Neural progenitor cell (in vitro differentiated cells): Measurements from ENCODE around the gene AFF2. TPM values are rescaled to one million over a fixed set of nuclear protein-coding genes. Genes with fewer than 3 reads are reported as not detected.

ENCODE experiments used
- DNase-seq: peaks from one replicate; pipeline ENCODE4 v3.0.0-alpha.2; 2016; ENCODE audit warnings: low spot score
- H2AFZ ChIP-seq: fragments of 200-600 bp; sonication (generic); replicated peaks from 2 replicates; pipeline ENCODE4 v1.6.1; 2016; ENCODE audit warnings: antibody characterized with exemption
- H3F3A ChIP-seq: fragments of 200-600 bp; sonication (generic); 2 replicates; pipeline ENCODE4 v1.6.1; 2016; ENCODE audit warnings: antibody characterized with exemption, low read depth
- H3K27ac ChIP-seq: fragments of 200-600 bp; sonication (generic); 2 replicates; pipeline ENCODE4 v1.5.1; 2016; ENCODE audit warnings: mild to moderate bottlenecking
- H3K27me3 ChIP-seq: fragments of 200-600 bp; sonication (generic); 2 replicates; pipeline ENCODE4 v1.6.1; 2016; ENCODE audit warnings: mild to moderate bottlenecking, moderate library complexity
- H3K36me3 ChIP-seq: fragments of 200-600 bp; sonication (generic); 2 replicates; pipeline ENCODE4 v1.5.1; 2016
- H3K4me1 ChIP-seq: fragments of 200-600 bp; sonication (generic); 2 replicates; pipeline ENCODE4 v1.6.1; 2016; ENCODE audit warnings: mixed run types
- H3K4me2 ChIP-seq: fragments of 200-600 bp; sonication (generic); 2 replicates; pipeline ENCODE4 v1.6.1; 2016
- H3K4me3 ChIP-seq: fragments of 200-600 bp; sonication (generic); 2 replicates; pipeline ENCODE4 v1.5.1; 2016
- H3K79me2 ChIP-seq: fragments of 200-600 bp; sonication (generic); 2 replicates; pipeline ENCODE4 v1.6.1; 2016; ENCODE audit warnings: low read depth
- H3K9ac ChIP-seq: fragments of 200-600 bp; sonication (generic); 2 replicates; pipeline ENCODE4 v1.6.1; 2016
- H3K9me3 ChIP-seq: fragments of 200-600 bp; sonication (generic); 2 replicates; pipeline ENCODE4 v1.5.1; 2016; ENCODE audit warnings: low read depth
- H4K20me1 ChIP-seq: fragments of 200-600 bp; sonication (generic); 2 replicates; pipeline ENCODE4 v1.6.1; 2016; ENCODE audit warnings: low read depth
- H3K27ac Mint-ChIP-seq: 3 replicates; pipeline ENCODE4 v1.8.0; 2021; ENCODE audit warnings: mixed read lengths
- H3K27me3 Mint-ChIP-seq: 2 replicates; pipeline ENCODE4 v1.8.0; 2022; ENCODE audit warnings: low read depth, mild to moderate bottlenecking, inconsistent platforms, moderate library complexity, mixed read lengths; ENCODE audit not compliant: insufficient read depth
- H3K36me3 Mint-ChIP-seq: 3 replicates; pipeline ENCODE4 v1.8.0; 2021; ENCODE audit warnings: mixed read lengths
- H3K4me1 Mint-ChIP-seq: 3 replicates; pipeline ENCODE4 v1.8.0; 2021; ENCODE audit warnings: mixed read lengths
- H3K4me3 Mint-ChIP-seq: 3 replicates; pipeline ENCODE4 v1.8.0; 2021; ENCODE audit warnings: mild to moderate bottlenecking, moderate library complexity, mixed read lengths
- H3K9me3 Mint-ChIP-seq: 3 replicates; pipeline ENCODE4 v1.8.0; 2020; ENCODE audit warnings: mixed read lengths
- CTCF ChIP-seq: fragments of 200-600 bp; sonication (generic); IDR thresholded peaks from 2 replicates; pipeline ENCODE4 v1.5.1; 2017; ENCODE audit warnings: antibody characterized with exemption, mild to moderate bottlenecking
- EZH2 ChIP-seq: fragments of 200-600 bp; sonication (generic); IDR thresholded peaks from 2 replicates; pipeline ENCODE4 v1.6.1; 2017; ENCODE audit warnings: antibody characterized with exemption, mild to moderate bottlenecking, moderate library complexity
- EZH2phosphoT487 ChIP-seq: fragments of 200-600 bp; sonication (generic); IDR thresholded peaks from 2 replicates; pipeline ENCODE4 v1.6.1; 2017; ENCODE audit warnings: antibody characterized with exemption
- total RNA-seq: library from RNA; depleted of rRNA; stranded (reverse); fragments of >200 nt; gene quantifications from 2 replicates; pipeline ENCODE4 v1.2.3, GENCODE V29; 2015; ENCODE audit warnings: low replicate concordance

The AFF2 gene
- total RNA-seq, 1 donor from 2014 or later: 13.5 TPM

DNA sequence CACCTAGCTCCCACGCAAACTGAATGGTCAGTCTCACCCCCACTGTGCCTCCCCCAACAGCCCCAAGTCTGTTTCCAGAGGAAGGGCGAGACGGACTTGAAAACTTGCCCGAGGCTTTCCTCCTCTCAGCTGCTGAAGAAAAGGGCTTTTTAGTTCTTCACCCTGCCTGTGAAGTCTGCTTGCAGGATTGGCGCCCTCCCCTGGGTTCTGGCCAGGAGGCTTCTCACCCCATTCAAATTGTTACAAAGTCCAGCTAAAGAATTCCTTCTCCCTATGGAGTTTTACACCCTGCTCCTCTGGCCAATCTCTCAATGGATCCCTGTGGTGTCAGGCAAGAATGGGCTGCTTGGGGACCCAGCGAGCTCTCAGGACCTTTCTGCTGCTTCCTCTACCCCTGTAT is 241.0 kb downstream of the AFF2 start:
- H3K79me2 ChIP-seq: no peaks in the 10 kb centered on the region
- no peaks in the 10 kb centered on the region for H3K36me3 Mint-ChIP-seq
- peaks cover 5% of the 10 kb centered on the region for H3F3A ChIP-seq
- no peaks in the 10 kb centered on the region for H3K27me3 Mint-ChIP-seq
- H3K4me3 ChIP-seq: no peak overlapping the region
- peak; percentile 2 for DNase-seq
- no peak overlapping the region for H3K9ac ChIP-seq
- no peak overlapping the region for H3K27ac Mint-ChIP-seq
- no peak for TF ChIP-seq EZH2phosphoT487
- no peak overlapping the region for H3K4me3 Mint-ChIP-seq
- H3K9me3 ChIP-seq: peaks cover 9% of the 10 kb centered on the region
- no peak overlapping the region for H2AFZ ChIP-seq
- H3K4me2 ChIP-seq: no peak overlapping the region
- H3K27ac ChIP-seq: no peak overlapping the region
- no peaks in the 10 kb centered on the region for H3K36me3 ChIP-seq
- peaks cover 15% of the 10 kb centered on the region for H3K9me3 Mint-ChIP-seq
- H3K4me1 Mint-ChIP-seq: no peaks in the 10 kb centered on the region
- no peaks in the 10 kb centered on the region for H3K27me3 ChIP-seq
- no peaks in the 10 kb centered on the region for H4K20me1 ChIP-seq
- peaks cover 6% of the 10 kb centered on the region for H3K4me1 ChIP-seq

DNA sequence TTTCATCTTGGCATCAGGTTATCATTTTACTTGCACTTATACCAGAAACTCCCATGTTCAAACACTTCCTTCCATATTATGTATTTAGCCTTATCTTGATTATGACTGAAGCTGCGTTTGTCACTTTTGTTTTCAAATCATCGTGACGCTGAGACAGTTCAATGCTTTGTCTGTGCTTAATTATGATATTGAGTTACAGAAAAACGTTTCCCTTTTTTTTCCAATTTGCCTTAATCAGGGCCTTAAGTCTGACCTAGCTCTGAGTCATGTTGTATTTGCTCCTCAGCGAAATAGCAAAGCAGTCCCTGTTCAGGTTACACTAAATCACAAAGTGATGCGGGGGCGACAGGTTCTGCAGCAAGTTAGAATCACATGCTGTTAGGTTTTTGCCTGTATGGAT is 254.7 kb downstream of the AFF2 start:
- Histone ChIP-seq H4K20me1 (no peaks in the 10 kb centered on the region), H3K9ac (no peak overlapping the region), H3K27me3 (no peaks in the 10 kb centered on the region), H3F3A (peaks cover 2% of the 10 kb centered on the region), H3K27ac (no peak overlapping the region), H3K4me2 (no peak overlapping the region), H3K36me3 (no peaks in the 10 kb centered on the region), H3K4me3 (no peak overlapping the region), H3K9me3 (peaks cover 4% of the 10 kb centered on the region), H3K79me2 (no peaks in the 10 kb centered on the region), H2AFZ (no peak overlapping the region), H3K4me1 (peaks cover 4% of the 10 kb centered on the region)
- Mint-ChIP-seq H3K4me1 (no peaks in the 10 kb centered on the region), H3K36me3 (no peaks in the 10 kb centered on the region), H3K27ac (no peak overlapping the region), H3K4me3 (no peak overlapping the region), H3K9me3 (no peaks in the 10 kb centered on the region), H3K27me3 (no peaks in the 10 kb centered on the region)
- DNase-seq: no peak
- TF ChIP-seq EZH2 (no peak), EZH2phosphoT487 (no peak), CTCF (no peak)

- Histone ChIP-seq H3K9me3 (peaks cover 4% of the 10 kb centered on the region), H3K36me3 (no peaks in the 10 kb centered on the region), H3K79me2 (no peaks in the 10 kb centered on the region), H3K4me1 (peaks cover 3% of the 10 kb centered on the region), H4K20me1 (no peaks in the 10 kb centered on the region), H3K27ac (no peak overlapping the region), H2AFZ (no peak overlapping the region), H3K4me3 (no peak overlapping the region), H3K9ac (no peak overlapping the region), H3K4me2 (no peak overlapping the region), H3K27me3 (no peaks in the 10 kb centered on the region), H3F3A (no peaks in the 10 kb centered on the region)
- no peak for DNase-seq
- Mint-ChIP-seq H3K36me3 (no peaks in the 10 kb centered on the region), H3K4me3 (no peak overlapping the region), H3K27ac (no peak overlapping the region), H3K27me3 (no peaks in the 10 kb centered on the region), H3K9me3 (peaks cover 7% of the 10 kb centered on the region), H3K4me1 (no peaks in the 10 kb centered on the region)
- no peak for TF ChIP-seq EZH2phosphoT487
- no peak for TF ChIP-seq CTCF
- TF ChIP-seq EZH2: no peak
These were observed 263.5 kb downstream of the AFF2 start for GRCh38 chrX:148763896-148764295.

DNA sequence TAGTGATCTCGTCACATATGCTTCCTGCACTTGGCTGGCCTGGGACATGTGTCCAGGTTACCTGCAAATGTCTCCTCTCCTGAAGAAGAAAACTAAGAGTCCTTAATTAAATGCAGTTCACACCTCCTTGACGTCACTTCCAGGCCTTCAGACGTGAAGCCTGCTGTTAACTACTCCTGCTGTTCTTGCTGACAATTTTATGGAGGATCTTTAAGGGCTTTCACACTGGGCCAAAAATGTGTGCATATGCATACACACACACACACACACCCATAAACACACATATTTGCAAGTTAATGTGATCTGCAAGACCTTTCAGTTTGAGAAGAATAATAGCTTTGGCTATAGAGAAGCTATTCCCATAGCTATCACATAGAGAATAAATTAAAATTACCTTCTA is 267.9 kb downstream of the AFF2 start:
- Mint-ChIP-seq H3K4me3 (no peak overlapping the region), H3K36me3 (no peaks in the 10 kb centered on the region), H3K4me1 (peaks cover 8% of the 10 kb centered on the region), H3K27ac (no peak overlapping the region), H3K27me3 (peaks cover 2% of the 10 kb centered on the region), H3K9me3 (peaks cover 7% of the 10 kb centered on the region)
- no peaks in the 10 kb centered on the region for H3K36me3 ChIP-seq
- H3K9ac ChIP-seq: no peak overlapping the region
- no peak for DNase-seq
- no peak overlapping the region for H2AFZ ChIP-seq
- no peaks in the 10 kb centered on the region for H3K79me2 ChIP-seq
- peaks cover 14% of the 10 kb centered on the region for H3K4me1 ChIP-seq
- no peaks in the 10 kb centered on the region for H4K20me1 ChIP-seq
- H3K27me3 ChIP-seq: no peaks in the 10 kb centered on the region
- H3K9me3 ChIP-seq: peaks cover 4% of the 10 kb centered on the region
- no peak overlapping the region for H3K4me2 ChIP-seq
- H3K4me3 ChIP-seq: no peak overlapping the region
- TF ChIP-seq EZH2 (no peak), CTCF (no peak), EZH2phosphoT487 (no peak)
- H3F3A ChIP-seq: no peaks in the 10 kb centered on the region
- H3K27ac ChIP-seq: no peak overlapping the region
